ENCODE measurements around the gene CPM.

DNA sequence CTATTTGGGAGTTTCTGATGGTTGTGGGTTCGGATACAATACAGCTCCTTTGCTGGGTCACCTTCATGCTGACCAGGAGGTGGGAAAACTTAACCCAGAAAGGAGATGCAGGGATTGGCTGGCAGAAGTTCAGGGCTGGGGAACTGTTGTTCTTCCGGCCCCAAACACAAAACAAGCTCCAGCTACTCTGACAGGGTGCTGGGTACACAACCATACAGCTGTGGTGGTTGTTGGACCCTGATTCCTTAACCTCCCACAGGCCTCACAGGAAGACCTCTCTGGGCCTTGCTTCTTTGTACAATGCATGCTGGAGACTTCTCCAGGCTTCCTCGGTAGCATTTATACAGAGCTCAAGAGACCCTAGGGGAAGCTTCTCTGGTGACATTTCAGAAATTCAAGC lies 47.6 kb downstream of the CPM start:
- TF ChIP-seq, protein P1, sequence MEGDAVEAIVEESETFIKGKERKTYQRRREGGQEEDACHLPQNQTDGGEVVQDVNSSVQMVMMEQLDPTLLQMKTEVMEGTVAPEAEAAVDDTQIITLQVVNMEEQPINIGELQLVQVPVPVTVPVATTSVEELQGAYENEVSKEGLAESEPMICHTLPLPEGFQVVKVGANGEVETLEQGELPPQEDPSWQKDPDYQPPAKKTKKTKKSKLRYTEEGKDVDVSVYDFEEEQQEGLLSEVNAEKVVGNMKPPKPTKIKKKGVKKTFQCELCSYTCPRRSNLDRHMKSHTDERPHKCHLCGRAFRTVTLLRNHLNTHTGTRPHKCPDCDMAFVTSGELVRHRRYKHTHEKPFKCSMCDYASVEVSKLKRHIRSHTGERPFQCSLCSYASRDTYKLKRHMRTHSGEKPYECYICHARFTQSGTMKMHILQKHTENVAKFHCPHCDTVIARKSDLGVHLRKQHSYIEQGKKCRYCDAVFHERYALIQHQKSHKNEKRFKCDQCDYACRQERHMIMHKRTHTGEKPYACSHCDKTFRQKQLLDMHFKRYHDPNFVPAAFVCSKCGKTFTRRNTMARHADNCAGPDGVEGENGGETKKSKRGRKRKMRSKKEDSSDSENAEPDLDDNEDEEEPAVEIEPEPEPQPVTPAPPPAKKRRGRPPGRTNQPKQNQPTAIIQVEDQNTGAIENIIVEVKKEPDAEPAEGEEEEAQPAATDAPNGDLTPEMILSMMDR (IDR thresholded peaks at IDR 0.05) = no peak
- no peak for TF ChIP-seq POLR2A (IDR thresholded peaks at IDR 0.05)

All from Peyer's patch (tissue), 4 donors.